Esophagus muscularis mucosa (tissue), 4 donors: Measurements from ENCODE around the gene UBE2R2.

Experiments used
- CTCF ChIP-seq, 3 experiments: fragments of 200-600 bp in 2 of 3; fragments of 450-650 bp in 1 of 3; sonication (generic) in 2 of 3; IDR thresholded peaks; one replicate each; pipeline ENCODE4 v1.5.1; 2017 to 2019; ENCODE audit warnings: antibody characterized with exemption in 3 of 3, mild to moderate bottlenecking in 2 of 3, moderate library complexity in 1 of 3
- EP300 ChIP-seq: sonication (generic); formaldehyde crosslinking; IDR thresholded peaks from one replicate; pipeline ENCODE4 v1.6.1; 2017; ENCODE audit warnings: antibody characterized with exemption
- POLR2AphosphoS5 ChIP-seq, 2 donors: sonication (generic); formaldehyde crosslinking; IDR thresholded peaks; one replicate each; pipeline ENCODE4 v1.6.1; 2017; ENCODE audit warnings: antibody characterized with exemption in 2 of 2

DNA sequence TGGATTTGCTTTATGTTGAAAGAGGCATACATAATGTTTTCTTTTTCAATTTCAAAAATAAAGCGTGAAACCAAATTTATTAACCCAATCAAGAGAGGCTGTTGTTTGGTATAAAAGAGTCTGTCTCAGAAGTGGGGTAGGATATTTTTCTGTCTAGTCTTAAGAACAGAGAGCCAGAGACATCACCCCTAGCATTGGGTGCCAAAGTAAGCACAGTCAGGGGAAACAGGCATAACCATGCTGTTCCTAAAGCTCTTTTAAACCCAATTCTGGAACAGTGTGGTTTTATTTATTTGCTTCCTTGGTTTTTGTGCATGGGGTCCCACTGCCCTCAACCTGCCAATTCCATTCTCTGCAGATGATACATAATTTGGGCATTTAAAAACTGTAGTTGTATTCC lies 88.2 kb downstream of the UBE2R2 start:
- no peak for TF ChIP-seq POLR2AphosphoS5 (IDR thresholded peaks at IDR 0.05)
- no peak for TF ChIP-seq EP300
- TF ChIP-seq CTCF (IDR thresholded peaks at IDR 0.05) = no peak
